Left lung (tissue), 10 donors: ENCODE data around the gene SMARCA2. TPM values are rescaled to one million over a fixed set of nuclear protein-coding genes. Genes with fewer than 3 reads are reported as not detected.

Source experiments
- ATAC-seq: fragments of 200-7000 bp; cut with Tn5 transposase; one replicate; pipeline ENCODE4 v1.9.1; 2020; ENCODE audit warnings: moderate library complexity
- DNase-seq, 4 donors: peaks; one replicate each; pipeline ENCODE4 v3.0.0-alpha.2; 2013 to 2020
- H3K27ac ChIP-seq, 2 donors: fragments of 200-600 bp; sonication (generic) in 1 of 2; one replicate each; pipeline versions ENCODE4 v1.5.0 to v1.8.0; 2020 to 2021
- H3K27me3 ChIP-seq, 2 donors: fragments of 200-600 bp; sonication (generic) in 1 of 2; one replicate each; pipeline versions ENCODE4 v1.5.0 to v1.8.0; 2020 to 2021
- H3K36me3 ChIP-seq, 2 donors: fragments of 200-600 bp; sonication (generic) in 1 of 2; one replicate each; pipeline versions ENCODE4 v1.5.0 to v1.8.0; 2020 to 2021
- H3K4me1 ChIP-seq, 2 donors: fragments of 200-600 bp; one replicate each; pipeline ENCODE4 v1.8.0; 2021
- H3K4me3 ChIP-seq, 2 donors: fragments of 200-600 bp; sonication (generic) in 1 of 2; one replicate each; pipeline versions ENCODE4 v1.5.0 to v1.8.0; 2020 to 2021; ENCODE audit warnings: mild to moderate bottlenecking in 1 of 2
- H3K9me3 ChIP-seq, 2 donors: fragments of 200-600 bp; sonication (generic) in 1 of 2; one replicate each; pipeline versions ENCODE4 v1.5.0 to v1.8.0; 2020 to 2021
- intact Hi-C, 2 donors: fragments of 100-400 bp; cut with DNase I; formaldehyde crosslinking; loops; one replicate each; pipeline versions ENCODE4 v1.11.2 to v1.14.2; 2022
- polyA plus RNA-seq, 6 donors: library from polyadenylated mRNA; unstranded; fragments of 120-200 nt; gene quantifications; one replicate each; pipeline ENCODE4 v1.2.1, GENCODE V29; 2013; ENCODE audit not compliant: insufficient read length in 6 of 6
- total RNA-seq, 2 donors: library from RNA; stranded (reverse); fragmentation: NEBNext Ultra II Directional; extraction: Animal tissue kit (Norgen Biotek cat#: 25700); gene quantifications; one replicate each; pipeline ENCODE4 v1.2.1, GENCODE V29; 2021
- TF ChIP-seq, protein P1 (sequence below), 2 donors: fragments of 200-600 bp; sonication (generic) in 1 of 2; IDR thresholded peaks; one replicate each; pipeline versions ENCODE4 v1.5.0 to v1.8.0; 2021; ENCODE audit warnings: antibody characterized with exemption in 2 of 2
- donor health status: DM: no; HTN: yes; CAD: no.
- donor health status: DM: no; HTN: no; CAD: no.

SMARCA2 gene
- total and polyA plus RNA-seq, 8 donors = 110 to 207 (median 152) TPM

DNA sequence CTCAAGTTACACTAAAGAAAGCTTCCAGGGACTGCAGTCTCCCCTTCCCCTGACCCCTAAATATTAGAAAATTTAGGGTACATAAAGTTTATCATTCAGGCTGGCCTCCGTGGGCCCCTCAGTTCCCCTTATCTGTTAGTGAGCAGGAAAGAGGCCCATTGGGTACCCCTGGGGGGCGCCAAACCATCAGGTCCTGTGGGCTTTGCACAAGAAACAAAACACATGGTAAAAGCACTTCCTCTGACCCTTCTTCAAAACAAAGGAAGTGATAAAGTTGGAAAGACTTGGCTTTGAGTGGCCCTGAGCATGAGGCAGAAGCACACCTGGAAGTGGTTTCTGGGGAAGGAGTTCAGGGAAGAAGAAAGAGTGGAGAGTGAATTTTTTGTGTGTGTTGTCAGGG lies 213.0 kb downstream of the SMARCA2 start:
- no peak overlapping the region for H3K4me3 ChIP-seq
- H3K27me3 ChIP-seq = no peaks in the 10 kb centered on the region
- no peak overlapping the region for H3K27ac ChIP-seq
- ATAC-seq (peak; percentile 62), DNase-seq (no peak)
- H3K36me3 ChIP-seq = no peaks in the 10 kb centered on the region
- no peaks in the 10 kb centered on the region for H3K9me3 ChIP-seq
- TF ChIP-seq, protein P1, sequence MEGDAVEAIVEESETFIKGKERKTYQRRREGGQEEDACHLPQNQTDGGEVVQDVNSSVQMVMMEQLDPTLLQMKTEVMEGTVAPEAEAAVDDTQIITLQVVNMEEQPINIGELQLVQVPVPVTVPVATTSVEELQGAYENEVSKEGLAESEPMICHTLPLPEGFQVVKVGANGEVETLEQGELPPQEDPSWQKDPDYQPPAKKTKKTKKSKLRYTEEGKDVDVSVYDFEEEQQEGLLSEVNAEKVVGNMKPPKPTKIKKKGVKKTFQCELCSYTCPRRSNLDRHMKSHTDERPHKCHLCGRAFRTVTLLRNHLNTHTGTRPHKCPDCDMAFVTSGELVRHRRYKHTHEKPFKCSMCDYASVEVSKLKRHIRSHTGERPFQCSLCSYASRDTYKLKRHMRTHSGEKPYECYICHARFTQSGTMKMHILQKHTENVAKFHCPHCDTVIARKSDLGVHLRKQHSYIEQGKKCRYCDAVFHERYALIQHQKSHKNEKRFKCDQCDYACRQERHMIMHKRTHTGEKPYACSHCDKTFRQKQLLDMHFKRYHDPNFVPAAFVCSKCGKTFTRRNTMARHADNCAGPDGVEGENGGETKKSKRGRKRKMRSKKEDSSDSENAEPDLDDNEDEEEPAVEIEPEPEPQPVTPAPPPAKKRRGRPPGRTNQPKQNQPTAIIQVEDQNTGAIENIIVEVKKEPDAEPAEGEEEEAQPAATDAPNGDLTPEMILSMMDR (IDR thresholded peaks at IDR 0.05) = peak in 1 of 2 donors; percentile 17
- peaks cover 0 to 19% of the 10 kb centered on the region in 2 donors for H3K4me1 ChIP-seq
- intact Hi-C loops = no loop called here

DNA sequence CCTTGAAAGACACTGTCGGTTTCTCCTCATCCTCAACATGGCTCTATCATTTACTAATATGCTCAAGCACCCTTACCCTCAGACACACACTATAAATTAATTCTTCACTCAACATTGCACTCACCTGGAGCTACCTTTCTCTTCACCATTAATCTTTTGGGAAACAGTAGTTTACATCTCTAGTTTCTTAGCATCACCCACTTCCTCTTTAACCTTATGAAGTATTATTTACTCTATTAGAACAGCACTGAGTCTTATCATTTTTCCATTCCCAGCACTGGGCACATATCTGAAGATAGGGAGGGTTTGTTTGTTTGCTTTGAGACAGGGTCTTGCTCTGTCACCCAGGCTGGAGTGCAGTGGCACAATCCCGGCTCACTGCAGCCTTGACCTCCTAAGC lies 213.5 kb downstream of the SMARCA2 start:
- Histone ChIP-seq H3K36me3 (no peaks in the 10 kb centered on the region), H3K4me3 (no peak overlapping the region), H3K27me3 (no peaks in the 10 kb centered on the region), H3K4me1 (peaks cover 0 to 19% of the 10 kb centered on the region in 2 donors), H3K27ac (peak overlapping the region in 1 of 2 donors; percentile 57), H3K9me3 (no peaks in the 10 kb centered on the region)
- ATAC-seq (peak; percentile 10), DNase-seq (no peak)
- TF ChIP-seq, protein P1 (IDR thresholded peaks at IDR 0.05) = no peak
- intact Hi-C loops = no loop called here

GRCh38 chr9:2229109-2229721 lies 214.1 kb downstream of the SMARCA2 start:
- Histone ChIP-seq H3K27me3 (no peaks in the 10 kb centered on the region), H3K4me1 (peaks cover 0 to 19% of the 10 kb centered on the region in 2 donors), H3K9me3 (no peaks in the 10 kb centered on the region), H3K27ac (peak overlapping the region in 1 of 2 donors; percentile 57), H3K36me3 (no peaks in the 10 kb centered on the region), H3K4me3 (no peak overlapping the region)
- TF ChIP-seq, protein P1 (IDR thresholded peaks at IDR 0.05) = no peak
- ATAC-seq = peak; percentile 43
- intact Hi-C loops = no loop called here
- DNase-seq = peak in 1 of 4 donors; percentile 25

GRCh38 chr9:2230362-2230761 lies 215.2 kb downstream of the SMARCA2 start:
- no peaks in the 10 kb centered on the region for H3K36me3 ChIP-seq
- H3K9me3 ChIP-seq = no peaks in the 10 kb centered on the region
- peaks cover 0 to 19% of the 10 kb centered on the region in 2 donors for H3K4me1 ChIP-seq
- intact Hi-C loops = no loop called here
- H3K27ac ChIP-seq = no peak overlapping the region
- H3K27me3 ChIP-seq = no peaks in the 10 kb centered on the region
- TF ChIP-seq, protein P1 (IDR thresholded peaks at IDR 0.05) = no peak
- DNase-seq (no peak), ATAC-seq (peak; percentile 14)
- H3K4me3 ChIP-seq = no peak overlapping the region

GRCh38 chr9:2231101-2231500 lies 216.0 kb downstream of the SMARCA2 start:
- TF ChIP-seq, protein P1 (IDR thresholded peaks at IDR 0.05) = no peak
- H3K27me3 ChIP-seq = no peaks in the 10 kb centered on the region
- ATAC-seq (no peak), DNase-seq (no peak)
- H3K4me3 ChIP-seq = no peak overlapping the region
- H3K9me3 ChIP-seq = no peaks in the 10 kb centered on the region
- intact Hi-C loops = no loop called here
- no peaks in the 10 kb centered on the region for H3K36me3 ChIP-seq
- H3K27ac ChIP-seq = no peak overlapping the region
- peaks cover 0 to 19% of the 10 kb centered on the region in 2 donors for H3K4me1 ChIP-seq
